PC-9 (cell line): ENCODE data around the gene KRT77. TPM values are rescaled to one million over a fixed set of nuclear protein-coding genes. Genes with fewer than 3 reads are reported as not detected.

Experiments
- BruUV-seq: library from RNA; stranded (reverse); fragments of 400-500 nt; replicated peaks from 2 replicates; lab custom pipeline; 2021; lab: Mats Ljungman, UMichigan
- CTCF ChIA-PET: fragments of 300-600 bp; sonication (Branson Sonifier 250); formaldehyde crosslinking; loops from one replicate; lab custom pipeline; 2022; ENCODE audit warnings: antibody characterized with exemption; lab: Charles Lee
- POLR2A ChIA-PET: fragments of 300-600 bp; sonication (Branson Sonifier 250); formaldehyde crosslinking; loops from one replicate; lab custom pipeline; 2022; ENCODE audit warnings: antibody characterized with exemption; ENCODE audit not compliant: unreplicated experiment; lab: Charles Lee
- DNase-seq, 2 experiments: peaks; one replicate each; pipeline versions ENCODE4 v3.0.0 to v3.0.0-alpha.2; 2015 to 2022; ENCODE audit warnings: mixed read lengths in 1 of 2
- H2AFZ ChIP-seq: fragments of 200-600 bp; sonication (generic); 2 replicates; pipeline ENCODE4 v1.8.1; 2017; ENCODE audit warnings: antibody characterized with exemption
- H3F3A ChIP-seq: fragments of 200-600 bp; sonication (generic); 2 replicates; pipeline ENCODE4 v1.8.1; 2017; ENCODE audit warnings: antibody characterized with exemption, mild to moderate bottlenecking, low read depth; ENCODE audit not compliant: insufficient read depth
- H3K27ac ChIP-seq: fragments of 200-600 bp; sonication (generic); 2 replicates; pipeline ENCODE4 v1.6.1; 2016; ENCODE audit warnings: mixed run types
- H3K27me3 ChIP-seq: fragments of 200-600 bp; sonication (generic); 2 replicates; pipeline ENCODE4 v1.6.1; 2016; ENCODE audit warnings: low read depth, mixed run types; ENCODE audit not compliant: insufficient read depth
- H3K36me3 ChIP-seq: fragments of 200-600 bp; sonication (generic); 2 replicates; pipeline ENCODE4 v1.6.1; 2016; ENCODE audit warnings: low read depth, mixed run types
- H3K4me1 ChIP-seq: fragments of 200-600 bp; sonication (generic); replicated peaks from 2 replicates; pipeline ENCODE4 v1.6.1; 2016; ENCODE audit warnings: mixed run types; ENCODE audit not compliant: insufficient read depth
- H3K4me2 ChIP-seq: fragments of 200-600 bp; sonication (generic); 2 replicates; pipeline ENCODE4 v1.6.1; 2017; ENCODE audit warnings: mixed run types
- H3K4me3 ChIP-seq: fragments of 200-600 bp; sonication (generic); 2 replicates; pipeline ENCODE4 v1.6.1; 2016; ENCODE audit warnings: mixed run types
- H3K79me2 ChIP-seq: fragments of 200-600 bp; sonication (generic); 2 replicates; pipeline ENCODE4 v1.6.1; 2017; ENCODE audit warnings: low read depth, mixed run types
- H3K9me2 ChIP-seq: fragments of 200-600 bp; sonication (generic); 2 replicates; pipeline ENCODE4 v1.8.1; 2017; ENCODE audit warnings: mild to moderate bottlenecking; ENCODE audit not compliant: insufficient read depth
- H3K9me3 ChIP-seq: fragments of 200-600 bp; sonication (generic); 2 replicates; pipeline ENCODE4 v1.8.1; 2016; ENCODE audit warnings: low read depth; ENCODE audit not compliant: insufficient read depth
- H4K20me1 ChIP-seq: fragments of 200-600 bp; sonication (generic); 2 replicates; pipeline ENCODE4 v1.8.1; 2017; ENCODE audit not compliant: insufficient read depth
- CTCF ChIP-seq: fragments of 200-600 bp; sonication (generic); conservative IDR thresholded peaks from 2 replicates; pipeline ENCODE4 v1.6.1; 2017; ENCODE audit warnings: mixed run types, antibody characterized with exemption, mild to moderate bottlenecking, moderate library complexity
- EZH2 ChIP-seq: fragments of 200-600 bp; sonication (generic); IDR thresholded peaks from 2 replicates; pipeline ENCODE4 v1.8.0; 2017; ENCODE audit warnings: antibody characterized with exemption, low read depth
- intact Hi-C: fragments of 100-400 bp; cut with micrococcal nuclease; formaldehyde crosslinking; loops from one replicate; pipeline ENCODE4 v1.10.0; 2022; ENCODE audit not compliant: unreplicated experiment
- total RNA-seq: library from RNA; stranded (reverse); gene quantifications from 2 replicates; pipeline ENCODE4 v1.2.3, GENCODE V29; 2021

The KRT77 gene
- total RNA-seq, 1 experiment from 2014 or later: not detected

DNA sequence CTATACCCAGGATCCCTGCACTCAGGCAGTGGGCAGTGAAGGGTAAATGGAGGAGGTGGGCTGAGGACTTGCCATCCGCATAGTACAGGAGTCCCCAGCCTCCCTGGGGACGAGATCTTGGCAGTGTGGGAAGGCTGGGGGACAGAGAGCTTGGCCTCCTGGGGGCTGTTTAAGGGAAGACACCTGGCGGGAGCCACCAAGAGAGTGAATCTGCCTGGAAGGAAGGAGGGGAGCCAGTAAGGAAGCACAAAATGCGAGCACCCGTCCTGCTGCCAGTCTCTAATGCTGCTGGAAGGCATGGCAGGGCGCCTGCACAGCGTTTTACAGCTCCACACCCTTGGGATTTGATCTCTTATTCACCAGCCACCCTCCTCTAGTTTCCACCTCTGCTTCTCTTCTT is 43.9 kb downstream of the KRT77 start:
- H3K27me3 ChIP-seq: no peaks in the 10 kb centered on the region
- CTCF ChIA-PET: no interaction called here
- peaks cover 19% of the 10 kb centered on the region; the same call in 1 of the 2 replicates for H3F3A ChIP-seq

DNA sequence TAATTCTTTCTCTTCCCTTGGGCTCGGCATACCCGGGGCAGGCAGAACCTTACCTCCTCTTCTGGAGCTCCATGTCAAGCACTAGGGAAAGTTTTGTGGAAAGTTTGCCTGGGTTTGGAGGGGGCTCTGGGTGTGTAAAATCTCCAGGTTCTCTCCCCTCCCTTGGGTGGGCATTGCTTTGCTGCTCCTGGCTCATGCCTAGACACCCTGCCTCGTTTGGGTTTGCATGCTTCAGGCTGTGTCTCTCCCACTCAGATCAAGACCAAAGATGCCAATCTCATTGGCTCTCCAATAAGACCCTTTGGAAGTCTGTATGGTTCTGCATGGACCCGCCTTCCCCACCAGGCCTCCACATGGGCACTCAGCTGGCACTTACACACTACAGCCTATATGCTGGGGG is 45.1 kb downstream of the KRT77 start:
- peaks cover 23% of the 10 kb centered on the region for H3K4me1 ChIP-seq
- BruUV-seq: no TSS peak
- no peak for DNase-seq
- H3K9me2 ChIP-seq: no peaks in the 10 kb centered on the region
- H2AFZ ChIP-seq: no peak overlapping the region
- no peaks in the 10 kb centered on the region for H3K27me3 ChIP-seq
- no peak for TF ChIP-seq EZH2
- no peak for TF ChIP-seq CTCF
- H3K4me2 ChIP-seq: no peak overlapping the region
- ChIA-PET POLR2A (no interaction called here), CTCF (no interaction called here)
- no peaks in the 10 kb centered on the region for H3K79me2 ChIP-seq
- H3K4me3 ChIP-seq: no peak overlapping the region
- peaks cover 19% of the 10 kb centered on the region; the same call in 1 of the 2 replicates for H3F3A ChIP-seq
- H3K9me3 ChIP-seq: no peaks in the 10 kb centered on the region
- H3K27ac ChIP-seq: no peak overlapping the region
- H3K36me3 ChIP-seq: no peaks in the 10 kb centered on the region
- intact Hi-C loops: no loop called here
- no peaks in the 10 kb centered on the region for H4K20me1 ChIP-seq

More for the DNA sequence above, 43.9 kb downstream of the KRT77 start:
- POLR2A ChIA-PET: no interaction called here
- Histone ChIP-seq H3K79me2 (no peaks in the 10 kb centered on the region), H3K9me3 (no peaks in the 10 kb centered on the region), H4K20me1 (no peaks in the 10 kb centered on the region), H3K27ac (no peak overlapping the region), H3K36me3 (no peaks in the 10 kb centered on the region), H2AFZ (no peak overlapping the region), H3K4me1 (peaks cover 21% of the 10 kb centered on the region), H3K4me2 (no peak overlapping the region), H3K4me3 (no peak overlapping the region), H3K9me2 (no peaks in the 10 kb centered on the region)
- DNase-seq: no peak
- BruUV-seq: no TSS peak
- TF ChIP-seq CTCF (no peak), EZH2 (no peak)
- intact Hi-C loops: no loop called here

GRCh38 chr12:52657250-52657902 is 45.9 kb downstream of the KRT77 start:
- Histone ChIP-seq H3K36me3 (no peaks in the 10 kb centered on the region), H3F3A (peaks cover 19% of the 10 kb centered on the region; the same call in 1 of the 2 replicates), H3K9me2 (no peaks in the 10 kb centered on the region), H4K20me1 (no peaks in the 10 kb centered on the region), H3K27ac (no peak overlapping the region), H3K4me3 (no peak overlapping the region), H3K4me1 (peaks cover 23% of the 10 kb centered on the region), H3K79me2 (no peaks in the 10 kb centered on the region), H3K4me2 (no peak overlapping the region), H3K9me3 (no peaks in the 10 kb centered on the region), H2AFZ (no peak overlapping the region), H3K27me3 (no peaks in the 10 kb centered on the region)
- no peak for DNase-seq
- intact Hi-C loops: no loop called here
- BruUV-seq: no TSS peak
- no peak for TF ChIP-seq EZH2
- POLR2A ChIA-PET: interaction anchor here (0.5 kb wide), 1 partner anchor 414 kb away, joined by 3 read pairs; no protein-coding TSS in a partner anchor
- CTCF ChIA-PET: no interaction called here
